ENCODE data around the gene KDM7A.
"Not testable (repeated sequence)": the region's sequence is repeated elsewhere in the genome, so short reads cannot be mapped to it uniquely, and the experiment has no call there.

Gene KDM7A

GRCh38 chr7:140174217-140174616 is 2.6 kb downstream of the KDM7A start:
- Histone ChIP-seq H3K36me3 (ENCODE audit: control insufficient read depth, insufficient read depth, low read length) (no peaks in the 10 kb centered on the region), H3K4me3 (ENCODE audit: low read length) (no peak overlapping the region), H3K27me3 (ENCODE audit: control insufficient read depth, insufficient read depth, low read length) (no peaks in the 10 kb centered on the region), H3K9ac (ENCODE audit: low read length) (no peak overlapping the region), H3K4me1 (ENCODE audit: control insufficient read depth, insufficient read depth, low read length) (peaks cover 32% of the 10 kb centered on the region), H3K9me3 (ENCODE audit: control insufficient read depth, low read length) (no peaks in the 10 kb centered on the region)

GRCh38 chr7:140170375-140170774 is 6.4 kb downstream of the KDM7A start:
- H3K27me3 ChIP-seq (ENCODE audit: control insufficient read depth, insufficient read depth, low read length) = no peaks in the 10 kb centered on the region
- H3K4me1 ChIP-seq (ENCODE audit: control insufficient read depth, insufficient read depth, low read length) = peaks cover 34% of the 10 kb centered on the region
- no peaks in the 10 kb centered on the region for H3K36me3 ChIP-seq (ENCODE audit: control insufficient read depth, insufficient read depth, low read length)
- H3K4me3 ChIP-seq (ENCODE audit: low read length) = no peak overlapping the region
- H3K9ac ChIP-seq (ENCODE audit: low read length) = no peak overlapping the region
- no peaks in the 10 kb centered on the region for H3K9me3 ChIP-seq (ENCODE audit: control insufficient read depth, low read length)

- Histone ChIP-seq H3K27me3 (ENCODE audit: control insufficient read depth, insufficient read depth, low read length) (no peaks in the 10 kb centered on the region), H3K4me1 (ENCODE audit: control insufficient read depth, insufficient read depth, low read length) (peaks cover 31% of the 10 kb centered on the region), H3K9me3 (ENCODE audit: control insufficient read depth, low read length) (no peaks in the 10 kb centered on the region), H3K4me3 (ENCODE audit: low read length) (no peak overlapping the region), H3K36me3 (ENCODE audit: control insufficient read depth, insufficient read depth, low read length) (no peaks in the 10 kb centered on the region), H3K9ac (ENCODE audit: low read length) (no peak overlapping the region)
Measured at GRCh38 chr7:140168816-140169215, 8.0 kb downstream of the KDM7A start.

GRCh38 chr7:140165422-140165821 is 11.4 kb downstream of the KDM7A start:
- H3K27me3 ChIP-seq (ENCODE audit: control insufficient read depth, insufficient read depth, low read length) = no peaks in the 10 kb centered on the region
- no peaks in the 10 kb centered on the region for H3K9me3 ChIP-seq (ENCODE audit: control insufficient read depth, low read length)
- no peaks in the 10 kb centered on the region for H3K36me3 ChIP-seq (ENCODE audit: control insufficient read depth, insufficient read depth, low read length)
- no peak overlapping the region for H3K4me3 ChIP-seq (ENCODE audit: low read length)
- H3K9ac ChIP-seq (ENCODE audit: low read length) = no peak overlapping the region
- H3K4me1 ChIP-seq (ENCODE audit: control insufficient read depth, insufficient read depth, low read length) = peaks cover 16% of the 10 kb centered on the region

GRCh38 chr7:140162081-140162480 is 14.7 kb downstream of the KDM7A start:
- H3K9me3 ChIP-seq (ENCODE audit: control insufficient read depth, low read length); H3K27me3 ChIP-seq (ENCODE audit: control insufficient read depth, insufficient read depth, low read length); H3K9ac ChIP-seq (ENCODE audit: low read length); H3K36me3 ChIP-seq (ENCODE audit: control insufficient read depth, insufficient read depth, low read length); H3K4me3 ChIP-seq (ENCODE audit: low read length): not testable (repeated sequence)
- peaks cover 16% of the 10 kb centered on the region for H3K4me1 ChIP-seq (ENCODE audit: control insufficient read depth, insufficient read depth, low read length)

- Histone ChIP-seq H3K9me3 (ENCODE audit: control insufficient read depth, low read length) (no peaks in the 10 kb centered on the region), H3K27me3 (ENCODE audit: control insufficient read depth, insufficient read depth, low read length) (no peaks in the 10 kb centered on the region), H3K9ac (ENCODE audit: low read length) (no peak overlapping the region), H3K36me3 (ENCODE audit: control insufficient read depth, insufficient read depth, low read length) (no peaks in the 10 kb centered on the region), H3K4me3 (ENCODE audit: low read length) (no peak overlapping the region), H3K4me1 (ENCODE audit: control insufficient read depth, insufficient read depth, low read length) (peaks cover 23% of the 10 kb centered on the region)
Measured at GRCh38 chr7:140161047-140161446, 15.7 kb downstream of the KDM7A start.

- Histone ChIP-seq H3K4me1 (ENCODE audit: control insufficient read depth, insufficient read depth, low read length) (peaks cover 16% of the 10 kb centered on the region), H3K9ac (ENCODE audit: low read length) (no peak overlapping the region), H3K4me3 (ENCODE audit: low read length) (no peak overlapping the region), H3K27me3 (ENCODE audit: control insufficient read depth, insufficient read depth, low read length) (no peaks in the 10 kb centered on the region), H3K9me3 (ENCODE audit: control insufficient read depth, low read length) (no peaks in the 10 kb centered on the region), H3K36me3 (ENCODE audit: control insufficient read depth, insufficient read depth, low read length) (no peaks in the 10 kb centered on the region)
Measured at GRCh38 chr7:140160308-140160707, 16.5 kb downstream of the KDM7A start.

- no peaks in the 10 kb centered on the region for H3K27me3 ChIP-seq (ENCODE audit: control insufficient read depth, insufficient read depth, low read length)
- H3K9ac ChIP-seq (ENCODE audit: low read length) = no peak overlapping the region
- no peak overlapping the region for H3K4me3 ChIP-seq (ENCODE audit: low read length)
- H3K4me1 ChIP-seq (ENCODE audit: control insufficient read depth, insufficient read depth, low read length) = peaks cover 8% of the 10 kb centered on the region
- H3K36me3 ChIP-seq (ENCODE audit: control insufficient read depth, insufficient read depth, low read length) = no peaks in the 10 kb centered on the region
- no peaks in the 10 kb centered on the region for H3K9me3 ChIP-seq (ENCODE audit: control insufficient read depth, low read length)
Measured at GRCh38 chr7:140159497-140159896, 17.3 kb downstream of the KDM7A start.

GRCh38 chr7:140156460-140157080 is 20.2 kb downstream of the KDM7A start:
- Histone ChIP-seq H3K9me3 (ENCODE audit: control insufficient read depth, low read length) (no peaks in the 10 kb centered on the region), H3K36me3 (ENCODE audit: control insufficient read depth, insufficient read depth, low read length) (no peaks in the 10 kb centered on the region), H3K27me3 (ENCODE audit: control insufficient read depth, insufficient read depth, low read length) (no peaks in the 10 kb centered on the region), H3K4me3 (ENCODE audit: low read length) (no peak overlapping the region), H3K4me1 (ENCODE audit: control insufficient read depth, insufficient read depth, low read length) (peaks cover 8% of the 10 kb centered on the region), H3K9ac (ENCODE audit: low read length) (no peak overlapping the region)

GRCh38 chr7:140155428-140155827 is 21.4 kb downstream of the KDM7A start:
- no peaks in the 10 kb centered on the region for H3K36me3 ChIP-seq (ENCODE audit: control insufficient read depth, insufficient read depth, low read length)
- H3K9ac ChIP-seq (ENCODE audit: low read length) = no peak overlapping the region
- H3K27me3 ChIP-seq (ENCODE audit: control insufficient read depth, insufficient read depth, low read length) = no peaks in the 10 kb centered on the region
- no peak overlapping the region for H3K4me3 ChIP-seq (ENCODE audit: low read length)
- no peaks in the 10 kb centered on the region for H3K9me3 ChIP-seq (ENCODE audit: control insufficient read depth, low read length)
- peaks cover 13% of the 10 kb centered on the region for H3K4me1 ChIP-seq (ENCODE audit: control insufficient read depth, insufficient read depth, low read length)

GRCh38 chr7:140153666-140154161 is 23.1 kb downstream of the KDM7A start:
- peaks cover 16% of the 10 kb centered on the region for H3K4me1 ChIP-seq (ENCODE audit: control insufficient read depth, insufficient read depth, low read length)

GRCh38 chr7:140146574-140146973 is 30.2 kb downstream of the KDM7A start:
- H3K4me1 ChIP-seq (ENCODE audit: control insufficient read depth, insufficient read depth, low read length) = peaks cover 21% of the 10 kb centered on the region

More at GRCh38 chr7:140153666-140154161, 23.1 kb downstream of the KDM7A start:
- no peak overlapping the region for H3K9ac ChIP-seq (ENCODE audit: low read length)
- H3K36me3 ChIP-seq (ENCODE audit: control insufficient read depth, insufficient read depth, low read length) = no peaks in the 10 kb centered on the region
- no peaks in the 10 kb centered on the region for H3K27me3 ChIP-seq (ENCODE audit: control insufficient read depth, insufficient read depth, low read length)
- no peaks in the 10 kb centered on the region for H3K9me3 ChIP-seq (ENCODE audit: control insufficient read depth, low read length)
- H3K4me3 ChIP-seq (ENCODE audit: low read length) = no peak overlapping the region

GRCh38 chr7:140145709-140146108 is 31.1 kb downstream of the KDM7A start:
- no peaks in the 10 kb centered on the region for H3K9me3 ChIP-seq (ENCODE audit: control insufficient read depth, low read length)

More at GRCh38 chr7:140146574-140146973, 30.2 kb downstream of the KDM7A start:
- Histone ChIP-seq H3K27me3 (ENCODE audit: control insufficient read depth, insufficient read depth, low read length) (no peaks in the 10 kb centered on the region), H3K36me3 (ENCODE audit: control insufficient read depth, insufficient read depth, low read length) (no peaks in the 10 kb centered on the region), H3K9me3 (ENCODE audit: control insufficient read depth, low read length) (no peaks in the 10 kb centered on the region), H3K9ac (ENCODE audit: low read length) (no peak overlapping the region), H3K4me3 (ENCODE audit: low read length) (no peak overlapping the region)

More at GRCh38 chr7:140145709-140146108, 31.1 kb downstream of the KDM7A start:
- Histone ChIP-seq H3K27me3 (ENCODE audit: control insufficient read depth, insufficient read depth, low read length) (no peaks in the 10 kb centered on the region), H3K4me1 (ENCODE audit: control insufficient read depth, insufficient read depth, low read length) (peaks cover 18% of the 10 kb centered on the region), H3K9ac (ENCODE audit: low read length) (no peak overlapping the region), H3K4me3 (ENCODE audit: low read length) (no peak overlapping the region), H3K36me3 (ENCODE audit: control insufficient read depth, insufficient read depth, low read length) (no peaks in the 10 kb centered on the region)
